HEK293 (cell line): ENCODE data around the gene CEACAM6.

ENCODE experiments used
- CTCF ChIA-PET: fragments of 350-600 bp; formaldehyde crosslinking; extraction: SDS; loops from one replicate; lab custom pipeline; 2021; ENCODE audit warnings: antibody characterized with exemption; lab: Yijun Ruan, JAX
- POLR2A ChIA-PET: fragments of 300-600 bp; formaldehyde crosslinking; extraction: SDS; loops from one replicate; lab custom pipeline; 2020; ENCODE audit warnings: antibody characterized with exemption, inconsistent platforms; lab: Yijun Ruan, JAX
- H3K27ac ChIP-seq: fragments of 200-500 bp; sonication (Bioruptor generic); 2 replicates; pipeline ENCODE4 v1.5.1; 2014; ENCODE audit warnings: low read depth, low read length, control low read depth, inconsistent platforms; ENCODE audit errors: extremely low read depth
- H3K36me3 ChIP-seq, 2 experiments: fragments of 200-500 bp in 1 of 2; sonication (Bioruptor generic) in 1 of 2; 1 replicate in 1 of 2; 2 replicates in 1 of 2; pipeline ENCODE4 v1.5.1; 2014 to 2017; ENCODE audit warnings: inconsistent platforms in 2 of 2, low read length in 2 of 2; ENCODE audit not compliant: control insufficient read depth in 2 of 2, insufficient read depth in 1 of 2
- H3K4me1 ChIP-seq: fragments of 200-500 bp; sonication (Bioruptor generic); 2 replicates; pipeline ENCODE4 v1.5.1; 2014; ENCODE audit warnings: mild to moderate bottlenecking, low read length, inconsistent platforms; ENCODE audit not compliant: control insufficient read depth, insufficient read depth
- H3K4me3 ChIP-seq: 2 replicates; pipeline ENCODE4 v1.5.1; 2011; ENCODE audit warnings: low read depth, mild to moderate bottlenecking, control low read depth, low read length, moderate library complexity
- H3K9me3 ChIP-seq: fragments of 200-500 bp; sonication (Bioruptor generic); 2 replicates; pipeline ENCODE4 v1.5.1; 2014; ENCODE audit warnings: low read depth, low read length, inconsistent platforms; ENCODE audit not compliant: control insufficient read depth, insufficient read depth
- GLI2 ChIP-seq: fragments of 450-650 bp; formaldehyde crosslinking; IDR thresholded peaks from 2 replicates; pipeline ENCODE4; 2017; ENCODE audit warnings: missing biosample characterization, missing genetic modification characterization, low read depth, borderline replicate concordance
- GLIS2 ChIP-seq: fragments of 450-650 bp; formaldehyde crosslinking; IDR thresholded peaks from 2 replicates; pipeline ENCODE4 v1.5.1; 2016; ENCODE audit warnings: missing biosample characterization, missing genetic modification characterization
- REPIN1 ChIP-seq: fragments of 450-650 bp; formaldehyde crosslinking; IDR thresholded peaks from 2 replicates; pipeline ENCODE4 v1.5.1; 2017; ENCODE audit warnings: missing biosample characterization, missing genetic modification characterization, low read depth
- ZBTB6 ChIP-seq: fragments of 450-650 bp; formaldehyde crosslinking; IDR thresholded peaks from 2 replicates; pipeline ENCODE4 v1.5.1; 2017; ENCODE audit warnings: missing biosample characterization, missing genetic modification characterization
- ZBTB8A ChIP-seq: fragments of 450-650 bp; formaldehyde crosslinking; IDR thresholded peaks from 2 replicates; pipeline ENCODE4 v1.5.1; 2016; ENCODE audit warnings: missing biosample characterization, missing genetic modification characterization
- ZNF140 ChIP-seq: fragments of 450-650 bp; formaldehyde crosslinking; IDR thresholded peaks from 2 replicates; pipeline ENCODE4 v1.5.1; 2016; ENCODE audit warnings: missing biosample characterization, missing genetic modification characterization
- ZNF19 ChIP-seq: fragments of 450-650 bp; formaldehyde crosslinking; IDR thresholded peaks from 2 replicates; pipeline ENCODE4; 2016; ENCODE audit warnings: missing biosample characterization, missing genetic modification characterization, low read depth
- ZNF248 ChIP-seq: fragments of 450-650 bp; formaldehyde crosslinking; IDR thresholded peaks from 2 replicates; pipeline ENCODE4 v1.5.1; 2017; ENCODE audit warnings: missing biosample characterization, missing genetic modification characterization
- ZNF266 ChIP-seq: fragments of 450-650 bp; formaldehyde crosslinking; IDR thresholded peaks from 2 replicates; pipeline ENCODE4 v1.5.1; 2016; ENCODE audit warnings: missing biosample characterization, missing genetic modification characterization, low read depth
- ZNF280D ChIP-seq: fragments of 450-650 bp; formaldehyde crosslinking; IDR thresholded peaks from 2 replicates; pipeline ENCODE4 v1.5.1; 2016; ENCODE audit warnings: missing biosample characterization, missing genetic modification characterization
- ZNF302 ChIP-seq: fragments of 450-650 bp; formaldehyde crosslinking; IDR thresholded peaks from 2 replicates; pipeline ENCODE4 v1.5.1; 2016; ENCODE audit warnings: missing biosample characterization, missing genetic modification characterization, low read depth
- ZNF311 ChIP-seq: fragments of 450-650 bp; formaldehyde crosslinking; IDR thresholded peaks from 2 replicates; pipeline ENCODE4 v1.5.1; 2017; ENCODE audit warnings: missing biosample characterization, missing genetic modification characterization, borderline replicate concordance
- ZNF354C ChIP-seq: fragments of 450-650 bp; formaldehyde crosslinking; IDR thresholded peaks from 2 replicates; pipeline ENCODE4 v1.5.1; 2016; ENCODE audit warnings: missing biosample characterization, missing genetic modification characterization, low read depth, borderline replicate concordance
- ZNF426 ChIP-seq: fragments of 450-650 bp; formaldehyde crosslinking; IDR thresholded peaks from 2 replicates; pipeline ENCODE4 v1.5.1; 2017; ENCODE audit warnings: missing biosample characterization, missing genetic modification characterization, mild to moderate bottlenecking, inconsistent platforms, moderate library complexity
- ZNF501 ChIP-seq: fragments of 450-650 bp; formaldehyde crosslinking; IDR thresholded peaks from 2 replicates; pipeline ENCODE4 v1.5.1; 2016; ENCODE audit warnings: missing biosample characterization, missing genetic modification characterization
- ZNF514 ChIP-seq: fragments of 450-650 bp; formaldehyde crosslinking; IDR thresholded peaks from 2 replicates; pipeline ENCODE4 v1.5.1; 2016; ENCODE audit warnings: missing biosample characterization, missing genetic modification characterization
- ZNF529 ChIP-seq: fragments of 450-650 bp; formaldehyde crosslinking; IDR thresholded peaks from 2 replicates; pipeline ENCODE4 v1.5.1; 2017; ENCODE audit warnings: missing genetic modification characterization, missing biosample characterization; ENCODE audit not compliant: insufficient replicate concordance
- ZNF544 ChIP-seq: fragments of 450-650 bp; formaldehyde crosslinking; IDR thresholded peaks from 2 replicates; pipeline ENCODE4 v1.5.0; 2017; ENCODE audit warnings: missing biosample characterization, missing genetic modification characterization
- ZNF549 ChIP-seq: fragments of 450-650 bp; IDR thresholded peaks from 2 replicates; pipeline ENCODE4 v1.5.1; 2018; ENCODE audit warnings: missing biosample characterization, missing genetic modification characterization, mild to moderate bottlenecking, inconsistent platforms, moderate library complexity
- ZNF596 ChIP-seq: fragments of 450-650 bp; IDR thresholded peaks from 2 replicates; pipeline ENCODE4 v1.5.0; 2018; ENCODE audit warnings: missing biosample characterization, mild to moderate bottlenecking, missing genetic modification characterization, moderate library complexity
- ZNF624 ChIP-seq: fragments of 450-650 bp; formaldehyde crosslinking; IDR thresholded peaks from 2 replicates; pipeline ENCODE4 v1.5.1; 2017; ENCODE audit warnings: missing biosample characterization, missing genetic modification characterization
- ZNF701 ChIP-seq: fragments of 450-650 bp; formaldehyde crosslinking; IDR thresholded peaks from 2 replicates; pipeline ENCODE4 v1.5.1; 2016; ENCODE audit warnings: missing biosample characterization, missing genetic modification characterization
- ZNF707 ChIP-seq: fragments of 450-650 bp; formaldehyde crosslinking; IDR thresholded peaks from 2 replicates; pipeline ENCODE4 v1.5.1; 2016; ENCODE audit warnings: missing biosample characterization, missing genetic modification characterization
- ZNF776 ChIP-seq: fragments of 450-650 bp; formaldehyde crosslinking; IDR thresholded peaks from 2 replicates; pipeline ENCODE4 v1.5.0; 2017; ENCODE audit warnings: missing biosample characterization, missing genetic modification characterization, borderline replicate concordance
- TF ChIP-seq, protein P1 (sequence below): fragments of 450-650 bp; formaldehyde crosslinking; IDR thresholded peaks from 2 replicates; pipeline ENCODE4 v1.5.1; 2016; ENCODE audit warnings: missing biosample characterization, missing genetic modification characterization

The CEACAM6 gene

DNA sequence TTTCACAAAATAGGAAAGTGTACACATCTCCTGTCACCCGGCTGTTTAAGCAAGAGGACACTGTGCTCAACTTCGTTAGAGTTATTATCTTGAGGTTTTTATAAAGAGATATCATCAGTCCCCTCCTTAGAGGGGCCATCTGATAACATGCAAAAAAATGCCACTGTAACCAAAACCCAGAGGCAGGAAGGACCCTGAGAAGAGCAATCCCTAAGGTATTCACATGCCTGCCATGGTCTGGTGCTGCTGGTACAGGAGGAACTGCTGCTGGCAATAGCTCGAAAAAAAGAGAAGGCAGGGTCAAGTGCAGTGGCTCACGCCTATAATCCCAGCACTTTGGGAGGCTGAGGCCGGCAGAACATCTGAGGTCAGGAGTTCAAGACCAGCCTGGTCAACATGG lies 28.3 kb downstream of the CEACAM6 start (continued):
- TF ChIP-seq ZNF549, result no peak
- no peak for TF ChIP-seq ZNF302 (tag by site-specific recombination)
- no peak for TF ChIP-seq ZNF248 (tag by site-specific recombination)
- TF ChIP-seq, all 188 proteins: peak for 0

DNA sequence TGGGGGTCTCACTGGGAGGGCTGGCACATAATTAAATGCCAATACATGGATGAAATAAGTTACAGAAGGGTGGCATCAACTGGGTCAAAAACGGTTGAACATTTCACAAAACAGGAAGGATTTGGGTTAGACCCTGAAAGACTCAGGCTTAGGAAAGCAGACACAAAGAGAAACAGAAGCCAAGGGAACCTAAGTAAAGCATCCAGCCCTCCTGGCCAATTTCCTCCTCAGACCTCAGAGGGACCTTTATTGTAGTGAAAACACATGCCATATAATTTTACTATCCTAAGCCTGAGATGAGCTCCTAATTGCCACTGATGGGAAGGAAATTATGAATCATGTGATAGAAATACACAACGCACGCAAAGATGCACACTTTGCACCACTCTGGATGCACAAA lies 29.0 kb downstream of the CEACAM6 start:
- no peak overlapping the region for H3K4me3 ChIP-seq
- no peaks in the 10 kb centered on the region for H3K36me3 ChIP-seq
- H3K27ac ChIP-seq, result no peak overlapping the region
- no peaks in the 10 kb centered on the region for H3K9me3 ChIP-seq
- peaks cover 3% of the 10 kb centered on the region; the same call in 1 of the 2 replicates for H3K4me1 ChIP-seq
- ChIA-PET POLR2A (no interaction called here), CTCF (interaction anchor here (1.1 to 8.3 kb wide), 21 partner anchors 9 to 221 kb away, joined by 3 to 226 read pairs (median 8); partner anchors contain the start of genes CEACAM3 and CEACAM6)
- TF ChIP-seq ZNF501 (tag by site-specific recombination) (no peak), ZNF19 (tag by site-specific recombination) (no peak), ZNF776 (tag by site-specific recombination) (no peak), ZNF529 (no peak), REPIN1 (tag by site-specific recombination) (no peak)

DNA sequence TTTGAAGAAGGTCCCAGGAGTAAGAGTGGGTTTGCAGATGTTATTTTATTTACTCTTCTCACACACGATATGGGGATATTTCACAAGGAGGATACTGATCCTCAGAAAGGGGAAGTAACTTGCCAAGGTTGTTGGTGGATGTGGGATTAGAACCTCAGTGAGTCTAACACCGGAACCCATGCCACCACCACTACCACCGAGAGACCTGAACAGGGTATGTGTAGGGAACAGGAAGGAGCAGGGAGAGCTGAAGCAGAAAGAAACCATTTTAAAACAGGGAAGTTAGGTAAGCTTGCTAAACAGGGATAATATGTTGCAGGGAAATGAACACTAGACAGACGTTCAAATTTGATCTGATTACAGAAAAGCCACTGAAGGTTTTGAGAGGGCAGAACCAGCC lies 29.4 kb downstream of the CEACAM6 start:
- H3K27ac ChIP-seq, result no peak overlapping the region
- ChIA-PET CTCF (interaction anchor here (0.7 to 8.3 kb wide), 31 partner anchors 7 to 221 kb away, joined by 3 to 226 read pairs (median 6); partner anchors contain the start of genes CEACAM3, CEACAM6 and RPS19), POLR2A (no interaction called here)
- peaks cover 3% of the 10 kb centered on the region; the same call in 1 of the 2 replicates for H3K4me1 ChIP-seq
- H3K9me3 ChIP-seq, result no peaks in the 10 kb centered on the region
- H3K4me3 ChIP-seq, result no peak overlapping the region
- H3K36me3 ChIP-seq, result no peaks in the 10 kb centered on the region
- TF ChIP-seq, protein P1, sequence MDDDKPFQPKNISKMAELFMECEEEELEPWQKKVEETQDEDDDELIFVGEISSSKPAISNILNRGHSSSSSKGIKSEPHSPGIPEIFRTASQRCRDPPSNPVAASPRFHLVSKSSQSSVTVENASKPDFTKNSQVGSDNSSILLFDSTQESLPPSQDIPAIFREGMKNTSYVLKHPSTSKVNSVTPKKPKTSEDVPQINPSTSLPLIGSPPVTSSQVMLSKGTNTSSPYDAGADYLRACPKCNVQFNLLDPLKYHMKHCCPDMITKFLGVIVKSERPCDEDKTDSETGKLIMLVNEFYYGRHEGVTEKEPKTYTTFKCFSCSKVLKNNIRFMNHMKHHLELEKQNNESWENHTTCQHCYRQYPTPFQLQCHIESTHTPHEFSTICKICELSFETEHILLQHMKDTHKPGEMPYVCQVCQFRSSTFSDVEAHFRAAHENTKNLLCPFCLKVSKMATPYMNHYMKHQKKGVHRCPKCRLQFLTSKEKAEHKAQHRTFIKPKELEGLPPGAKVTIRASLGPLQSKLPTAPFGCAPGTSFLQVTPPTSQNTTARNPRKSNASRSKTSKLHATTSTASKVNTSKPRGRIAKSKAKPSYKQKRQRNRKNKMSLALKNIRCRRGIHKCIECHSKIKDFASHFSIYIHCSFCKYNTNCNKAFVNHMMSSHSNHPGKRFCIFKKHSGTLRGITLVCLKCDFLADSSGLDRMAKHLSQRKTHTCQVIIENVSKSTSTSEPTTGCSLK, result no peak
- TF ChIP-seq GLI2 (tag by site-specific recombination), result no peak
- TF ChIP-seq ZNF624 (tag by site-specific recombination), result no peak
- no peak for TF ChIP-seq ZNF266 (tag by site-specific recombination)
- no peak for TF ChIP-seq ZNF514
- TF ChIP-seq GLIS2 (tag by site-specific recombination), result no peak
- TF ChIP-seq ZNF140 (tag by site-specific recombination), result no peak
- no peak for TF ChIP-seq ZNF596 (tag by site-specific recombination)
- no peak for TF ChIP-seq ZNF544 (tag by site-specific recombination)
- TF ChIP-seq ZNF354C (tag by site-specific recombination), result no peak
- no peak for TF ChIP-seq ZNF426 (tag by site-specific recombination)
- TF ChIP-seq ZNF707 (tag by site-specific recombination), result no peak
- no peak for TF ChIP-seq ZNF311 (tag by site-specific recombination)
- no peak for TF ChIP-seq ZNF701 (tag by site-specific recombination)
- no peak for TF ChIP-seq ZBTB6 (tag by site-specific recombination)
- no peak for TF ChIP-seq ZBTB8A (tag by site-specific recombination)
- TF ChIP-seq ZNF280D (tag by site-specific recombination), result no peak
